H1 (cell line): ENCODE data around the gene TMPRSS3. TPM values are rescaled to one million over a fixed set of nuclear protein-coding genes. Genes with fewer than 3 reads are reported as not detected.

Experiments used
- CTCF ChIA-PET: fragments of 300-600 bp; sonication (Branson Sonifier 250); formaldehyde crosslinking; loops from one replicate; lab custom pipeline; 2021; ENCODE audit not compliant: partially characterized antibody; lab: Charles Lee
- POLR2A ChIA-PET: fragments of 300-600 bp; sonication (Branson Sonifier 250); formaldehyde crosslinking; loops from one replicate; lab custom pipeline; 2021; ENCODE audit warnings: inconsistent platforms; ENCODE audit not compliant: partially characterized antibody; lab: Charles Lee
- DNase-seq, 2 experiments: peaks; one replicate each; pipeline versions ENCODE4 v3.0.0 to v3.0.0-alpha.2; 2010 to 2022; ENCODE audit warnings: low spot score in 2 of 2, low read depth in 1 of 2, mixed read lengths in 1 of 2
- FAIRE-seq: peaks from 2 replicates; lab custom pipeline; 2011; peaks lifted over from hg19 to GRCh38; lab: Jason Lieb, UNC
- H2AFZ ChIP-seq: 2 replicates; pipeline ENCODE4 v1.8.1; 2012; ENCODE audit warnings: low read length, inconsistent platforms
- H2AK5ac ChIP-seq: 2 replicates; pipeline ENCODE4 v1.6.1; 2013; ENCODE audit warnings: low read depth, low read length
- H2BK120ac ChIP-seq: replicated peaks from 2 replicates; pipeline ENCODE3; 2013; ENCODE audit warnings: low read depth, low read length, inconsistent platforms
- H2BK12ac ChIP-seq: 2 replicates; pipeline ENCODE4 v1.6.1; 2013; ENCODE audit warnings: low read depth, low read length
- H2BK15ac ChIP-seq: 2 replicates; pipeline ENCODE4 v1.6.1; 2013; ENCODE audit warnings: low read length
- H2BK20ac ChIP-seq: 2 replicates; pipeline ENCODE4 v1.6.1; 2013; ENCODE audit warnings: low read length
- H2BK5ac ChIP-seq: 2 replicates; pipeline ENCODE4 v1.6.1; 2013; ENCODE audit warnings: low read depth, low read length
- H3K14ac ChIP-seq: 2 replicates; pipeline ENCODE4 v1.6.1; 2013; ENCODE audit warnings: inconsistent platforms; ENCODE audit not compliant: insufficient read length
- H3K18ac ChIP-seq: 2 replicates; pipeline ENCODE4 v1.6.1; 2013; ENCODE audit warnings: low read length; ENCODE audit errors: extremely low read depth
- H3K23ac ChIP-seq: 2 replicates; pipeline ENCODE4 v1.6.1; 2013; ENCODE audit warnings: inconsistent platforms; ENCODE audit not compliant: insufficient read length
- H3K23me2 ChIP-seq: 2 replicates; pipeline ENCODE4 v1.6.1; 2013; ENCODE audit warnings: low read depth, low read length
- H3K27ac ChIP-seq: 2 replicates; pipeline ENCODE4 v1.6.1; 2011; ENCODE audit warnings: low read depth, low read length, inconsistent platforms
- H3K27me3 ChIP-seq, 4 experiments: replicated peaks in 1 of 4; 1 replicate in 1 of 4; 2 replicates in 3 of 4; pipeline versions ENCODE4 v1.6.1 to v1.8.1; 2011 to 2013; ENCODE audit warnings: low read length in 3 of 4, mild to moderate bottlenecking in 3 of 4, inconsistent platforms in 2 of 4, mixed read lengths in 2 of 4, moderate library complexity in 1 of 4; ENCODE audit not compliant: control insufficient read depth in 3 of 4, insufficient read depth in 3 of 4; ENCODE audit errors: extremely low read depth in 1 of 4
- H3K36me3 ChIP-seq, 4 experiments: 2 replicates each; pipeline versions ENCODE4 v1.6.1 to v1.8.1; 2011 to 2013; ENCODE audit warnings: mild to moderate bottlenecking in 4 of 4, low read length in 3 of 4, moderate library complexity in 2 of 4, control low read depth in 1 of 4, inconsistent platforms in 1 of 4; ENCODE audit not compliant: insufficient read depth in 4 of 4, control insufficient read depth in 2 of 4
- H3K4ac ChIP-seq: replicated peaks from 2 replicates; pipeline ENCODE3; 2013; ENCODE audit warnings: low read length, low read depth, mixed read lengths, inconsistent platforms; ENCODE audit not compliant: insufficient read length
- H3K4me1 ChIP-seq, 4 experiments: replicated peaks in 1 of 4; 1 replicate in 1 of 4; 2 replicates in 3 of 4; pipeline versions ENCODE4 v1.6.1 to v1.8.1; 2011 to 2013; ENCODE audit warnings: low read length in 3 of 4, inconsistent platforms in 2 of 4, mixed read lengths in 1 of 4; ENCODE audit not compliant: insufficient read depth in 4 of 4, control insufficient read depth in 3 of 4
- H3K4me2 ChIP-seq, 2 experiments: 2 replicates each; pipeline versions ENCODE4 v1.6.1 to v1.8.1; 2011 to 2013; ENCODE audit warnings: low read depth in 2 of 2, low read length in 2 of 2, control low read depth in 1 of 2, inconsistent platforms in 1 of 2, mild to moderate bottlenecking in 1 of 2; ENCODE audit not compliant: insufficient read depth in 1 of 2
- H3K4me3 ChIP-seq, 4 experiments: fragments of 200-600, 300-600 bp in 1 of 4; sonication (generic), shearing (Covaris generic), sonication (Bioruptor Twin) in 1 of 4; 2 replicates each; pipeline versions ENCODE4 v1.5.1 to v1.8.1; 2011 to 2016; ENCODE audit warnings: low read length in 4 of 4, low read depth in 3 of 4, control low read depth in 2 of 4, inconsistent platforms in 2 of 4, mild to moderate bottlenecking in 2 of 4, mixed read lengths in 1 of 4, moderate library complexity in 1 of 4; ENCODE audit not compliant: insufficient read depth in 2 of 4; ENCODE audit errors: extremely low read depth in 1 of 4
- H3K56ac ChIP-seq: replicated peaks from 2 replicates; pipeline ENCODE3; 2013; ENCODE audit warnings: low read depth, mild to moderate bottlenecking, mixed read lengths, low read length, inconsistent platforms; ENCODE audit not compliant: insufficient read length
- H3K79me1 ChIP-seq: 2 replicates; pipeline ENCODE4 v1.6.1; 2013; ENCODE audit warnings: low read depth, low read length, control low read depth
- H3K79me2 ChIP-seq, 2 experiments: 2 replicates each; pipeline versions ENCODE4 v1.6.1 to v1.8.1; 2012 to 2013; ENCODE audit warnings: low read length in 2 of 2, mild to moderate bottlenecking in 2 of 2, inconsistent platforms in 1 of 2; ENCODE audit not compliant: insufficient read depth in 2 of 2, control insufficient read depth in 1 of 2
- H3K9ac ChIP-seq, 4 experiments: replicated peaks in 1 of 4; 1 replicate in 1 of 4; 2 replicates in 3 of 4; pipeline versions ENCODE4 v1.6.1 to v1.8.1; 2011 to 2013; ENCODE audit warnings: low read depth in 3 of 4, low read length in 3 of 4, control low read depth in 2 of 4, mild to moderate bottlenecking in 2 of 4, moderate library complexity in 2 of 4, inconsistent platforms in 1 of 4; ENCODE audit errors: extremely low read depth in 1 of 4
- H3K9me3 ChIP-seq, 2 experiments: 2 replicates each; pipeline versions ENCODE4 v1.6.1 to v1.8.1; 2012 to 2013; ENCODE audit warnings: mild to moderate bottlenecking in 2 of 2, moderate library complexity in 2 of 2, control low read depth in 1 of 2, inconsistent platforms in 1 of 2, low read depth in 1 of 2, low read length in 1 of 2, mixed read lengths in 1 of 2; ENCODE audit not compliant: insufficient read depth in 2 of 2
- H4K20me1 ChIP-seq, 2 experiments: replicated peaks in 1 of 2; 2 replicates each; pipeline versions ENCODE3 to v1.8.1; 2011 to 2013; ENCODE audit warnings: inconsistent platforms in 2 of 2, low read length in 2 of 2, mild to moderate bottlenecking in 1 of 2; ENCODE audit not compliant: insufficient read depth in 2 of 2, control insufficient read depth in 1 of 2
- H4K5ac ChIP-seq: 2 replicates; pipeline ENCODE4 v1.6.1; 2013; ENCODE audit warnings: low read length, low read depth, mixed read lengths, inconsistent platforms; ENCODE audit not compliant: insufficient read length
- H4K8ac ChIP-seq: 2 replicates; pipeline ENCODE4 v1.8.0; 2013; ENCODE audit warnings: mild to moderate bottlenecking, moderate library complexity, low read length, inconsistent platforms; ENCODE audit not compliant: insufficient read depth; ENCODE audit errors: extremely low read depth
- H4K91ac ChIP-seq: replicated peaks from 2 replicates; pipeline ENCODE3; 2013; ENCODE audit warnings: low read length, mixed read lengths, inconsistent platforms; ENCODE audit not compliant: insufficient read length
- KDM5A ChIP-seq: fragments of 200-600 bp; IDR thresholded peaks from 2 replicates; pipeline ENCODE4 v1.7.1; 2012; ENCODE audit warnings: mild to moderate bottlenecking, low read length, inconsistent platforms, mixed read lengths
- MAX ChIP-seq: IDR thresholded peaks from 2 replicates; pipeline ENCODE4 v1.6.1; 2012; ENCODE audit warnings: inconsistent platforms
- PHF8 ChIP-seq: fragments of 200-600 bp; sonication (generic); conservative IDR thresholded peaks from 2 replicates; pipeline ENCODE4 v1.7.1; 2012; ENCODE audit warnings: low read depth, mild to moderate bottlenecking, inconsistent platforms, low read length, moderate library complexity
- WGBS, 2 experiments: shearing (Covaris generic) in 1 of 2; methylation state at CpG; one replicate each; pipeline versions ENCODE4 v1.1.6 to v1.1.7; 2013 to 2015; ENCODE audit warnings: low lambda C conversion rate in 2 of 2, mixed read lengths in 2 of 2, inconsistent platforms in 1 of 2, low coverage in 1 of 2, missing lambda C conversion rate in 1 of 2; ENCODE audit not compliant: insufficient replicate concordance in 2 of 2, insufficient coverage in 1 of 2, insufficient read length in 1 of 2; ENCODE audit errors: extremely low coverage in 1 of 2, missing lambda C conversion rate in 1 of 2; 5-methylcytosine and 5-hydroxymethylcytosine counted together
- polyA plus RNA-seq, 7 experiments: library from polyadenylated mRNA; depleted of rRNA in 3 of 7; stranded (reverse) in 5 of 7; unstranded in 2 of 7; fragments of >200 nt in 5 of 7; fragments of 200-250 nt in 2 of 7; gene quantifications; 1 replicate in 5 of 7; 2 replicates in 1 of 7; 4 replicates in 1 of 7; pipeline versions ENCODE4 v1.2.1 to v1.2.3, GENCODE V29; 2011 to 2013; ENCODE audit warnings: missing spikeins in 2 of 7, mixed read lengths in 2 of 7
- total RNA-seq: library from RNA; stranded (reverse); fragmentation: NEBNext Ultra II Directional; extraction: Animal tissue kit (Norgen Biotek cat#: 25700); gene quantifications from 2 replicates; pipeline ENCODE4 v1.2.1, GENCODE V29; 2021

TMPRSS3 gene
- total and polyA plus RNA-seq, 2 of the 8 experiments (the other 6 are each of a cell fraction or from before 2014, with no cell fraction given): 0.38 TPM; not detected in 1

GRCh38 chr21:42393443-42393950, 2.4 kb downstream of the TMPRSS3 start:
- no peak overlapping the region for H4K91ac ChIP-seq
- ChIA-PET CTCF (interaction anchor here (0.7 to 1.9 kb wide), 4 partner anchors 12 to 93 kb away, joined by 3 to 7 read pairs (median 4); no protein-coding TSS in a partner anchor), POLR2A (interaction anchor here (0.6 to 0.7 kb wide), 2 partner anchors 41 to 960 kb away, joined by 3 read pairs; no protein-coding TSS in a partner anchor)
- 89% methylated on average over 8 of the region's 8 CpGs; no CpG with 5 or more reads in 1 of the 2 experiments for WGBS, 2 experiments
- no peak overlapping the region for H3K9ac ChIP-seq
- H2BK20ac ChIP-seq: no peak overlapping the region
- H3K79me2 ChIP-seq: no peaks in the 10 kb centered on the region
- FAIRE-seq (no peak), DNase-seq (no peak)
- no peak overlapping the region for H2AFZ ChIP-seq
- H4K8ac ChIP-seq: no peak overlapping the region
- no peaks in the 10 kb centered on the region for H3K36me3 ChIP-seq
- no peaks in the 10 kb centered on the region for H3K79me1 ChIP-seq
- H2BK120ac ChIP-seq: no peak overlapping the region
- no peak overlapping the region for H3K14ac ChIP-seq
- H4K20me1 ChIP-seq: no peaks in the 10 kb centered on the region
- no peak overlapping the region for H3K18ac ChIP-seq
- no peak overlapping the region for H2BK12ac ChIP-seq
- H3K27ac ChIP-seq: no peak overlapping the region
- no peak overlapping the region for H2BK15ac ChIP-seq
- no peak overlapping the region for H3K4me3 ChIP-seq
- H3K4me1 ChIP-seq: peaks cover 0 to 12% (median 10%) of the 10 kb centered on the region in 4 experiments; a peak in 3 of 7 replicates
- no peaks in the 10 kb centered on the region; a peak in 1 of 4 replicates for H3K9me3 ChIP-seq
- H4K5ac ChIP-seq: no peak overlapping the region
- no peak overlapping the region for H2AK5ac ChIP-seq
- no peak overlapping the region for H3K56ac ChIP-seq
- H3K23ac ChIP-seq: no peak overlapping the region
- 0 out of 7 replicates have a peak, but pooled peaks cover 0 to 2% (median 0%) of the 10 kb centered on the region in 4 experiments for H3K27me3 ChIP-seq
- no peak overlapping the region for H3K4ac ChIP-seq
- H3K23me2 ChIP-seq: no peaks in the 10 kb centered on the region
- no peak overlapping the region for H2BK5ac ChIP-seq
- no peak overlapping the region for H3K4me2 ChIP-seq
- no peak for TF ChIP-seq KDM5A
- no peak for TF ChIP-seq MAX
- TF ChIP-seq PHF8: no peak
